Fibroblast of skin of right biceps (primary cell): Measurements from ENCODE around the gene C19orf67.
A peak's percentile ranks its signal among the peaks of the same experiment; 100 is the strongest.

ENCODE experiments used
- DNase-seq: peaks from one replicate; pipeline ENCODE4 v3.0.0-alpha.2; 2013

The C19orf67 gene

GRCh38 chr19:14107581-14108461, 22.2 kb upstream of the C19orf67 start:
- no peak for DNase-seq

- DNase-seq = no peak
These were observed 21.3 kb upstream of the C19orf67 start for GRCh38 chr19:14106840-14107239.

- DNase-seq = no peak
These were observed 20.1 kb upstream of the C19orf67 start for GRCh38 chr19:14105680-14106079.

GRCh38 chr19:14103310-14103709, 17.7 kb upstream of the C19orf67 start:
- DNase-seq = no peak

GRCh38 chr19:14102756-14103155, 17.2 kb upstream of the C19orf67 start:
- no peak for DNase-seq

- DNase-seq = no peak
These were observed 16.6 kb upstream of the C19orf67 start for GRCh38 chr19:14102102-14102696.

GRCh38 chr19:14101003-14101545, 15.5 kb upstream of the C19orf67 start:
- DNase-seq = no peak

GRCh38 chr19:14097532-14098151, 12.1 kb upstream of the C19orf67 start:
- no peak for DNase-seq

- no peak for DNase-seq
These were observed 10.8 kb upstream of the C19orf67 start for GRCh38 chr19:14096272-14096992.

- no peak for DNase-seq
These were observed 9.3 kb upstream of the C19orf67 start for GRCh38 chr19:14094854-14095253.

GRCh38 chr19:14093117-14093823, 7.7 kb upstream of the C19orf67 start:
- DNase-seq = no peak

GRCh38 chr19:14091813-14092462, 6.4 kb upstream of the C19orf67 start:
- DNase-seq = no peak

- peak; percentile 70 for DNase-seq
These were observed 5.7 kb upstream of the C19orf67 start for GRCh38 chr19:14091081-14091812.

- DNase-seq = peak; percentile 94
These were observed 5.0 kb upstream of the C19orf67 start, which contains the start of gene SAMD1 for GRCh38 chr19:14090509-14091080. Gene SAMD1 (minus strand): TSS chr19:14090751.

GRCh38 chr19:14089662-14090508, 4.3 kb upstream of the C19orf67 start:
- peak; percentile 68 for DNase-seq

GRCh38 chr19:14089412-14089661, 3.8 kb upstream of the C19orf67 start:
- DNase-seq = no peak

- DNase-seq = no peak
These were observed 3.2 kb upstream of the C19orf67 start for GRCh38 chr19:14088634-14089411.

GRCh38 chr19:14086098-14086497, 515 bp upstream of the C19orf67 start:
- DNase-seq = no peak

- DNase-seq = no peak
These were observed 3.0 kb downstream of the C19orf67 start for GRCh38 chr19:14082675-14082960.
